GM18868 (cell line): ENCODE data around the gene VARS1.
"Not testable (repeated sequence)": the region's sequence is repeated elsewhere in the genome, so short reads cannot be mapped to it uniquely, and the experiment has no call there.

Experiments
- ATAC-seq: cut with Tn5 transposase; IDR thresholded peaks from one replicate; pipeline ENCODE4 v1.9.1; 2021; ENCODE audit warnings: mild to moderate bottlenecking, moderate library complexity; ENCODE audit not compliant: unreplicated experiment

The VARS1 gene

DNA sequence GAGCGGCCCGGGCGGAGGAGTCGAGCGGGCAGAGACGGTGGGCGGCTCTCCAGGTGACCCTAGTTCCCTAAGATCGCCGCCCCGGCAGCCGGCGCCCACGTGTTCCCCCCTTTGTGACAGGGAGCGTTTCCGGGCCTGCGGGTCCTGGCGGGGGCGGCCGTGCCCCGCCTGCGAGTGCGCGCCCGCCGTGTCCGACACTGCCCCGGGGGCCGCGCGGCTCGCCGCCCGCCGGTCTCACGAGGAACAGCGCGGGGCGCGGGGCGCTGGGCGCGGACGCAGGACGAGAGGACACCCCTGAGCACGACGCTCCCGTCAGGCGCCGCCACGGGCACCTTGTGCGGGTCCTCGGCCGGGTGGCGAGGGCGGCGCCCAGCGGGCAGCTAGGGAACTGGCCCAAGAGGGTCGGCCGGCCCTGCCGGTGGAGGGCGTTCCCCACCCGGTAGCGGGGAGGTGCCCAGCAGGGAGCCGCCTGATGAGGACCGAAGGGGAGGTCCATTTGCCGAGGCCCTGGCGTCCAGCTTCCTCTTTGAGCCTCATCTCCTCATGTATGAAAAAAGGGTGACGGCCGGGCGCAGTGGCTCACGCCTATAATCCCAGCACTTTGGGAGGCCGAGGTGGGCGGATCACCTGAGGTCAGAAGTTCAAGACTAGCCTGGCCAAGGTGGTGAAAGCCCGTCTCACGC, at the start of gene VARS1:
Gene VARS1 (minus strand): TSS at position 137 of the 683 bp plus-strand sequence. CDS start 535 bp downstream, outside the sequence.
- ATAC-seq: peak; percentile 82

DNA sequence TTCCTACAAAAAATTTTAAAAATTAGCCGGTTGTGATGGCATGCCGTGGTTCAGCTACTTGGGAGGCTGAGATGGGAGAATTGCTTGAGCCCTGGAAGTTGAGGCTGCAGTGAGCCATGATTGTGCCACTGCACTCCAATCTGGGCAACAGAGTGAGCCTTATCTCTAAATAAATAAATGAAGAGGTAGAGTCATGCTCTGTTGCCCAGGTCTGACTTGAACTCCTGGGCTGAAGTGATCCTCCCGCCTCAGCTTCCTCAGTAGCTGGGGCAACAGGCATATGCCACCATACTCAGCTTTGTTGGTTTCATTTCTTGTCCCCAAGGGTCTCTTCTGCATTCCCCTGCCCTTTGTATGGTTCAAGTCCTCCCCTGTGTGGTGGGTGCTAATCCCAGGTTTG, 49.0 kb upstream of the VARS1 start:
- no peak for ATAC-seq

DNA sequence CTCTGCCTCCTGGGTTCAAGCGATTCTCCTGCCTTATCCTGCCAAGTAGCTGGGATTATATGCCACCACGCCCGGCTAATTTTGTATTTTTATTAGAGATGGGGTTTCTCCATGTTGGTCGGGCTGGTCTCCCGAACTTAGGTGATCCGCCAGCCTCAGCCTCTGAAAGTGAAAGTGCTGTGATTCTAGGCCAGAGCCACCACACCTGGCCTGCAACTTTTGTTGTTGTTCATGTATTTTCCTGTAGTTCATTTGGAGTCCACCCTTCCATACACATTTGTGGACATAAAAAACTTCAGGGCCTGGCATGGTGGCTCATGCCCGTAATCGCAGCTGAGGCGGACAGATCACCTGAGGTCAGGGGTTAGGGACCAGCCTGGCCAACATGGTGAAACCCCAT, 46.5 kb upstream of the VARS1 start:
- no peak for ATAC-seq

DNA sequence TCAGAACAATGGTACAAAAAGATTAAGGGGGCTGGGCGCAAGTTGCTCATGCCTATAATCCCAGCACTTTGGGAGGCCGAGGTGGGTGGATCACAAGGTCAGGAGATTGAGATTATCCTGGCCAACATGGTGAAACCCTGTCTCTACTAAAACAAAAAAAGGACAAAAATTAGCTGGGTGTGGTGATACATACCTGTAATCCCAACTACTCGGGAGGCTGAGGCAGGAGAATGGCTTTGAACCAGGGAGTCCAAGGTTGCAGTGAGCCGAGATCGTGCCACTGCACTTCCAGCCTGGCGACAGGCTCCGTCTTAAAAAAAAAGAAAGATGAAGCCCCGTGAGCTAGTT, 44.2 kb upstream of the VARS1 start:
- not testable (repeated sequence) for ATAC-seq

DNA sequence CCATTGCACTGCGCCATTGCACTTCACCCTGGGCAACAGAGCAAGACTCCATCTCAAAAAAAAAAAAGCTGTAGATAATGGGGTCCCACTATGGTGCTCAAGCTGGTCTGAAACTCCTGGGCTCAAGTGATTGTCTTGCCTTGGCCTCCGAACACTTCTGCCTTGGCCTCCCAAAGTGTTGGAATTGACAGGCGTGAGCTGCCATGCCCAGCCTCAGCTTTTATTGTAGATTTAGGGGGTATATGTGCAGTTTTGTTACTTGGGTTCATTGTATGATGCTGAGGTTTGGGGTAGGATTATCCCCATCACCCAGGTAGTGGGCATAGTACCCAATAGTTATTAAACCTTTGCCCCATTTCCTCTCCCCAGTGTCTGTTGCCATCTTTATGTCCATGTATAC, 43.4 kb upstream of the VARS1 start:
- no peak for ATAC-seq

GRCh38 chr6:31838114-31838553, 42.6 kb upstream of the VARS1 start:
- not testable (repeated sequence) for ATAC-seq

GRCh38 chr6:31837369-31838113, 42.0 kb upstream of the VARS1 start:
- ATAC-seq: no peak

DNA sequence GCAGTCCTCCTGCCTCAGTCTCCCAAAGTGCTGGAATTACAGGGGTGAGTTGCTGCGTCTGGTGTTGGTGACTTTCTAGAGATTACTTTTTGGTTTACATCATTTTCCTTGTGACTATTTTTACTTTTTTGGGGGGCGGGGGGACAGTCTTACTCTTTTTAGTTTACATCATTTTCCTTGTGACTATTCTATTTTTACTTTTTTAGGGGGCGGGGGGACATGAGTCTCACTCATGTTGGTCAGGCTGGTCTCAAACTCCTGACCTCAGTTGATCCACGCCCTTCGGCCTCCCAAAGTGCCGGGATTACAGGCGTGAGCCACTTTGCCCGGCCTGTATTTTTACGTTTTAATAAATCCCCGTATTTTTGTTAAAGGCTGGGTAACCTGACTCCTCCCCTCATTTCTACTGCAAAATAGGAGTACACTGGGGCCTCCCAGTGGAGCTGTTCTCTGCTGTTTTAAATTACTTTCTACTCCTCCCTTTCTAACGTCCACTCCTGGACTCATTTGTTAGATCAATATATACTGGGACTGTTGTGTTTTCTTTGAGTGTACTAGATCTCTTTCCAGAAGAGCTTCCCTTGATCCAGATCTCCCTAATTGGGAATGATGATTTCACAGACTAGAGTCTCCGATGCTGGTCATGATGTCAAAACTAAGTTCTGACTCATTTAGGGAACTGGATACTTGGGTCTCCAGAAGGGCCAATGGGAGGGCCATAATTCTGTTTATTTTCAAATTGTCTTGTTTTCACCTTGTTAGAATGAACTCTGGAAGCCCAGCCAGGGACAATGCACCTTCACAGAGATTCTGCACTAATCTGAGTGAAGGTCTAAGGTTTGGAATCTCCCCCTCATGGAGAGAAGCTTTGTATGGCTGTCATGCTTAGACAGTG, 41.2 kb upstream of the VARS1 start:
- ATAC-seq: no peak

DNA sequence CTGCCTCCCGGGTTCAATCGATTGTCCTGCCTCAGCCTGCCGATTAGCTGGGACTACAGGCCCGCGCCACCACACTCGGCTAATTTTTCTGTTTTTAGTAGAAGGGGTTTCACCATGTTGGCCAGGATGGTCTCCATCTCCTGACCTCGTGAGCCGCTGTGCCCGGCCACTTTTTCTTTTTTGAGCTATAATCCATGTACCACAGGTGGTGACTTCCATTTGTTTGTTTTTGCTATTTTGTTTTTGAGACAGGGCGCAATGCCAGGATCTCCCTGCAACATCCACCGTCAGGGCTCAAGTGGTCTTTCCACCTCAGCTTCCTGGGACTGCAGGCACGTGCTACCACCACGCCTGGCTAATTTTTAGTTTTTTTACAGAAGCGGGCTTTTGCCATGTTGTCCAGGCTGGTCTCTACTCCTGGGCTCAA, 40.5 kb upstream of the VARS1 start:
- no peak for ATAC-seq

DNA sequence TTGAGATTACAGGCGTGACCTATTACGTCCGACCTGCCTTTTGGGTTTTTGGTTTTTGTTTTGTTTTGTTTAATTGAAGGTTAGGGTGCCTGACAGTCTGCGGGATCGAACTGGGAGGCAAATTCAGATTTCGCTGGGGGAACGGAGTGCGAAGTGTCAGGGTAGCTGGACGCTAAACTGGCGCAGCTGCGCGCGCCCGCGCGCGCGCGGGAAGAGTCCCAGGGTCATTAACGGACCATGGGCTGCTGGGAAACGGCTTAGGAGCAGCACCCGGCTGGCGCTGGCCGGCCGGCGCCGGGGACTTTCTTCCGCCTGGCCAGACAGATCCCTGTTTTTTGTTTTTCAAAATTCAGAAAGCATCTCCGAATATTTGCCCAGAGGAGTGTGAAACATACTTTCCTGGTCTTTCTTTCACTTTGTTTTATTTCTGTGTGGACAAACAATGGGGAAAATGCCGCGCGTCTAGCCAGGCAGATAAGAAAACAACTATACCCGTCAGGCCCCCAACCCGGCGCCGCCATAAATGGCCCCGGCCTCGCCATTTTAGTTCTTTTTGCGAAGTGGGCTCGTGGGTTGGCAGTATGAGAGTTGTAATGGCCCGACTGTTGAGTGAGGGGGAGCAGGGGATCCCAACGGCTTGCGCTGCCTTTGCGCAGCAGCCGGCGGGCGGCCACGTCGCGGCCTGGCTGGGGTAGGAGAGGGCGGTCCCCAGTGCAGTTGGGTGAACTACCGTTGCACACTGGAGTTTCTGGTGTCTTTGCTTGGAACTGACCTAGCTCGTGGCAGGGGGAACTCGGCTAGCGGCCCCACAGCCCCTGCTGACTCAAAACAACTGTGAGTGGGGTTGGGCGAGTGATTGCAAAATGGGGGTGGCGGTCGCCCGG, 39.1 kb upstream of the VARS1 start:
- ATAC-seq: no peak

DNA sequence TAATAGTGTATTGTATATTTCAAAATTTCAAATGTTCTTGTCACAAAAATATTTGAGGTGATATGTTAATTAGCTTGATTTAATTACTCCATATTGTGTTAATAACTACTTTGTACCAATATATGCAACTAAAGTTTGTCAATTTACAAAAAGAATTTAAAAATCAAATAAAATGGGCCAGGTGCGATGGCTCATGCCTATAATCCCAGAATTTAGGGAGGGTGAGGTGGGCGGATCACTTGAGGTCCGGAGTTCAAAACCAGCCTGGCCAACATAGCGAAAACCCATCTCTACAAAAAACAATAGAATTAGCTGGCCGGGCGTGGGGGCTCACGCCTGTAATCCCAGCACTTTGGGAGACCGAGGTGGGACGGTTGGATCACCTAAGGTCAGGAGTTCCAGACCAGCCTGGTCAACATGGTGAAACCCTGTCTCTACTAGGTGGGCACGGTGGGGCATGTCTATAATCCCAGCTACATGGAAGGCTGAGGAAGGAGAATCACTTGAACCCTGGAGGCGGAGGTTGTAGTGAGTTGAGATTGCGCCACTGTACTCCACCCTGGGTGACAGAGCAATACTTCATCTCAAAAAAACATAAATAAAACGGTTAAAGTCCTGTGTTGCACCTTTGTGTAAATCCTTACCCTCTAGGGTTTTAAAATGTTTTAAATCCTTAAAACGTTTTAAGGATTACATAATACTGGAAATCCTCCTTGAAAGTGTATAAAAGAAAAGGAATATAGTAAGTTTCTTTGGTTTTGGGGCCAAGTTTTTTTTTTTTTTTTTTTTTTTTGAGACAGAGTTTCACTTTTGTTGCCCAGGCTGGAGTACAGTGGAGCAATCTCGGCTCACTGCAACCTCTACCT, 36.0 kb upstream of the VARS1 start:
- no peak for ATAC-seq

GRCh38 chr6:31830886-31831335, 35.4 kb upstream of the VARS1 start:
- no peak for ATAC-seq

DNA sequence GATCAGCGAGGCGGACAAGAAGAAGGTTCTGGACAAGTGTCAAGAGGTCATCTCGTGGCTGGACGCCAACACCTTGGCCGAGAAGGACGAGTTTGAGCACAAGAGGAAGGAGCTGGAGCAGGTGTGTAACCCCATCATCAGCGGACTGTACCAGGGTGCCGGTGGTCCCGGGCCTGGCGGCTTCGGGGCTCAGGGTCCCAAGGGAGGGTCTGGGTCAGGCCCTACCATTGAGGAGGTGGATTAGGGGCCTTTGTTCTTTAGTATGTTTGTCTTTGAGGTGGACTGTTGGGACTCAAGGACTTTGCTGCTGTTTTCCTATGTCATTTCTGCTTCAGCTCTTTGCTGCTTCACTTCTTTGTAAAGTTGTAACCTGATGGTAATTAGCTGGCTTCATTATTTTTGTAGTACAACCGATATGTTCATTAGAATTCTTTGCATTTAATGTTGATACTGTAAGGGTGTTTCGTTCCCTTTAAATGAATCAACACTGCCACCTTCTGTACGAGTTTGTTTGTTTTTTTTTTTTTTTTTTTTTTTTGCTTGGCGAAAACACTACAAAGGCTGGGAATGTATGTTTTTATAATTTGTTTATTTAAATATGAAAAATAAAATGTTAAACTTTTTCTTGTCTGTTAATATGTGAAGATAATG, 34.2 kb upstream of the VARS1 start:
- no peak for ATAC-seq

- ATAC-seq: peak; percentile 69
Observed at GRCh38 chr6:31827286-31828079, 31.9 kb upstream of the VARS1 start, which contains the start of gene HSPA1B. TSS of gene HSPA1B (plus strand) at chr6:31827738. CDS start at chr6:31827951, 213 bp downstream.

DNA sequence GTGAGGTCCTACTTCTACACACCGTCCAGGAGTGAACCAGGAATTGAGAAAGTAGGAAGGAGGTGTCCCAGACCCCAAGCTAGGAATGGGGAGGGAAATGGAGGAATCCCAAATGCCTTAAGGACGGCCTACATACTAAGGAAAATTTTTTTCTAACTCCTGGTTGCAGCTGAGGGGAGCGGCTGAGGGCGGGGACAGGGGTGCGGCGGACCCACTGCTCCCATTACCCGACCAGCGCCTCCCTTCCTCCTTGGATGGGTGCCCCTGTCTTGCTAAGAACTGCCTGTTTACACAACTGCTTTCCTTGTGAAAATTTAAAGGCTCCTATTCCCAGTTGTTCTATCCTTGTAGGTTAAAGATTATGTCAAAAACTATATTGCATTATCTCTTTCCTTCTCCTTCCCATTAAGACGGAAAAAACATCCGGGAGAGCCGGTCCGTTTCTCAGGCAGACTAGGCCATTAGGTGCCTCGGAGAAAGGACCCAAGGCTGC, 31.3 kb upstream of the VARS1 start:
- ATAC-seq: no peak

DNA sequence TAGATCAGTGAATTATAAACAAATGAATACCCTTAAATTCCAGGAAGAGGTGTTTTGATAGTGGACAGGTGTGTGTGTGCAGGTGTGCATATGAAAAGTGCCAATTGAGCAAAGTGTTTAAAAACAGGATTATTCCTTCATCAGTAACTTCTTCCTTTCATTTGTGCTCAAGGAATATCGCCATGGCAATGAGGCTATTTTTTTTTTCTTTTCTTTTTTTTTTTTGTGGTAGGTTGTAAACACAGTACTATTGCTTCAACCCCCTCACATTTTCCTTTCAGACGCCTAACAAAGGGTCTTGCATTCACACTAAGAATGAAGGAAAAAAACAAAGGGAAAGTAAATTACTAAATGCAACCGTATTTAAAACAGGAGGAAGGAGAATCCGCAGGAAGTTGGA, 30.0 kb upstream of the VARS1 start:
- ATAC-seq: no peak

- not testable (repeated sequence) for ATAC-seq
Observed at GRCh38 chr6:31823592-31824196, 28.1 kb upstream of the VARS1 start.
